ENCODE results near the gene CEP85L. TPM values are rescaled to one million over a fixed set of nuclear protein-coding genes. Genes with fewer than 3 reads are reported as not detected.

Gene CEP85L
- total RNA-seq, 2 experiments from 2014 or later: 9.6 to 12.0 TPM

DNA sequence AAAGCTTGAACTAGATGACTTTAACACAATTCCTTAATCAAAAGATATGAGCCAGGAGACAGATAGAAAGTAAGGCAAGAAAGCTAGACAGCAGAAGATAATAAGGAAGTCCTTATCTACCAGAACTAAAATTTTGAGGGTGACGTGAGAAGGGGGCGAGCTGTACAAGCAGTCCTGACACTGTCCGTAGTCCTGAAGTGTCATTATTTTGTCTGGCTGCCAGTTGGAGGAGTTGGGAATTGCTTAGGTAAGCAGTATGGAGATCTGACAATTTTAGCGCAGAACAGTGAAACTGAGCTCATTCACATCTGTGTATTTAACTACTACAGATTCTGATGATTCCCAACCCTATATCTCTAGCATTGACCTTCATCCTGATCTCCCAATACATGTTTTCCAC lies 25.8 kb upstream of the CEP85L start:
- no peak for DNase-seq (ENCODE audit: low spot score)
- Histone ChIP-seq H2AFZ (ENCODE audit: low read length) (no peak overlapping the region), H3K27ac (ENCODE audit: low read depth, low read length, poor library complexity, severe bottlenecking) (no peak overlapping the region), H3K4me2 (ENCODE audit: low read length) (no peak overlapping the region), H3K79me2 (ENCODE audit: insufficient read depth, low read depth, low read length) (no peaks in the 10 kb centered on the region), H3K4me3 (ENCODE audit: low read depth, low read length, poor library complexity, severe bottlenecking) (no peak overlapping the region), H3K9me3 (ENCODE audit: low read length) (no peaks in the 10 kb centered on the region), H3K9me2 (ENCODE audit: insufficient read depth, low read length) (no peaks in the 10 kb centered on the region), H4K20me1 (ENCODE audit: insufficient read depth, low read length) (no peaks in the 10 kb centered on the region), H3K4me1 (ENCODE audit: insufficient read depth, low read length, poor library complexity, severe bottlenecking) (no peaks in the 10 kb centered on the region), H3K36me3 (ENCODE audit: insufficient read depth, low read length) (no peaks in the 10 kb centered on the region)
- ChIA-PET CTCF (ENCODE audit: unreplicated experiment) (no interaction called here), POLR2A (interaction anchor here (0.9 to 1.4 kb wide), 4 partner anchors 10 to 21 kb away, joined by 3 read pairs; no protein-coding TSS in a partner anchor)
- intact Hi-C loops (cut with micrococcal nuclease; ENCODE audit: unreplicated experiment): no loop called here
- TF ChIP-seq, protein P1, sequence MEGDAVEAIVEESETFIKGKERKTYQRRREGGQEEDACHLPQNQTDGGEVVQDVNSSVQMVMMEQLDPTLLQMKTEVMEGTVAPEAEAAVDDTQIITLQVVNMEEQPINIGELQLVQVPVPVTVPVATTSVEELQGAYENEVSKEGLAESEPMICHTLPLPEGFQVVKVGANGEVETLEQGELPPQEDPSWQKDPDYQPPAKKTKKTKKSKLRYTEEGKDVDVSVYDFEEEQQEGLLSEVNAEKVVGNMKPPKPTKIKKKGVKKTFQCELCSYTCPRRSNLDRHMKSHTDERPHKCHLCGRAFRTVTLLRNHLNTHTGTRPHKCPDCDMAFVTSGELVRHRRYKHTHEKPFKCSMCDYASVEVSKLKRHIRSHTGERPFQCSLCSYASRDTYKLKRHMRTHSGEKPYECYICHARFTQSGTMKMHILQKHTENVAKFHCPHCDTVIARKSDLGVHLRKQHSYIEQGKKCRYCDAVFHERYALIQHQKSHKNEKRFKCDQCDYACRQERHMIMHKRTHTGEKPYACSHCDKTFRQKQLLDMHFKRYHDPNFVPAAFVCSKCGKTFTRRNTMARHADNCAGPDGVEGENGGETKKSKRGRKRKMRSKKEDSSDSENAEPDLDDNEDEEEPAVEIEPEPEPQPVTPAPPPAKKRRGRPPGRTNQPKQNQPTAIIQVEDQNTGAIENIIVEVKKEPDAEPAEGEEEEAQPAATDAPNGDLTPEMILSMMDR (conservative IDR thresholded peaks at IDR 0.05; ENCODE audit: low read length): no peak
- TF ChIP-seq EZH2phosphoT487 (IDR thresholded peaks at IDR 0.05; ENCODE audit: borderline replicate concordance, low read depth, low read length): no peak
- no TSS peak for BruUV-seq (replicated peaks)

DNA sequence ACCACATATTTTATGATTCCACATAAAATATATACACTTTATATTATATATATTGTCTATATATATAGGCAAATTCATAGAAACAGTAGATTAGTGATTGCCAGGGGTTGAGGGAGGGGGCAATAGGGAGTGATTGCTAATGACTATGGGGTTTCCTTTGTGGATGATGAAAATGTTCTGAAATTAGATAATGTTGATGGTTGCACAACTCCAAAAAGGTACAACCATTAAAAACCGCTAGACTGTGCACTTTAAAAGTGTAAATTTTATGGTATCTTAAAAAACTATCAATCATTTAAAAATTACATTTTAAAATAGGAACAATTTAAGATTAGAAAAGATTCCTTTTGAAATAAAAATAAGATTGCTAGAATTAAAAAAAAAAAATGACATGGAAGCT lies 23.8 kb upstream of the CEP85L start:
- no peak overlapping the region for H3K4me2 ChIP-seq (ENCODE audit: low read length)
- H3K4me3 ChIP-seq (ENCODE audit: low read depth, low read length, poor library complexity, severe bottlenecking): no peak overlapping the region
- H3K4me1 ChIP-seq (ENCODE audit: insufficient read depth, low read length, poor library complexity, severe bottlenecking): peaks cover 6% of the 10 kb centered on the region
- CTCF ChIA-PET (ENCODE audit: unreplicated experiment): no interaction called here
- no TSS peak for BruUV-seq (replicated peaks)
- H3K9me2 ChIP-seq (ENCODE audit: insufficient read depth, low read length): no peaks in the 10 kb centered on the region
- H3K79me2 ChIP-seq (ENCODE audit: insufficient read depth, low read depth, low read length): no peaks in the 10 kb centered on the region
- DNase-seq (ENCODE audit: low spot score): no peak
- no peak overlapping the region for H3K27ac ChIP-seq (ENCODE audit: low read depth, low read length, poor library complexity, severe bottlenecking)
- no peaks in the 10 kb centered on the region for H3K36me3 ChIP-seq (ENCODE audit: insufficient read depth, low read length)
- no peaks in the 10 kb centered on the region for H4K20me1 ChIP-seq (ENCODE audit: insufficient read depth, low read length)
- H2AFZ ChIP-seq (ENCODE audit: low read length): no peak overlapping the region
- POLR2A ChIA-PET: interaction anchor here (0.8 kb wide), 1 partner anchor 12 kb away, joined by 4 read pairs; no protein-coding TSS in a partner anchor
- TF ChIP-seq, protein P1 (conservative IDR thresholded peaks at IDR 0.05; ENCODE audit: low read length): no peak
- no peak for TF ChIP-seq EZH2phosphoT487 (IDR thresholded peaks at IDR 0.05; ENCODE audit: borderline replicate concordance, low read depth, low read length)
- H3K9me3 ChIP-seq (ENCODE audit: low read length): no peaks in the 10 kb centered on the region
- intact Hi-C loops (cut with micrococcal nuclease; ENCODE audit: unreplicated experiment): no loop called here

DNA sequence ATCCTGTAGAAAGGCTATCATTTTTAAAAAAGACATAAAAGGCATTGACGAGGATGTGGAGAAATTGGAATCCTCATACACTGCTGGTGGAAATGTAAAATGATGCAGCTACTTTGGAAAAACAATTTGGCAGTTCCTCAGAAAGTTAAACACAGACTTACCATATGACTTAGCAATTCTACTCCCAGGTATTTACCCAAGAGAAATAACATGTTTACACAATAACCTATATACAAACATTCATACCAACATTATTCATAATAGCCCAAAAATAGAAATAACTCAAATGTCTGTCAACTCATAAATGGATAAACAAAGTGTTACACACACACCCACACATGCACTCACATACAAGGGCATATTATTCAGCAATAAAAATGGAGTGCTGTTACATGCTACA lies 23.4 kb upstream of the CEP85L start:
- Histone ChIP-seq H3K4me2 (ENCODE audit: low read length) (no peak overlapping the region), H3K9me3 (ENCODE audit: low read length) (no peaks in the 10 kb centered on the region), H3K4me1 (ENCODE audit: insufficient read depth, low read length, poor library complexity, severe bottlenecking) (peaks cover 6% of the 10 kb centered on the region), H4K20me1 (ENCODE audit: insufficient read depth, low read length) (no peaks in the 10 kb centered on the region), H2AFZ (ENCODE audit: low read length) (no peak overlapping the region), H3K4me3 (ENCODE audit: low read depth, low read length, poor library complexity, severe bottlenecking) (no peak overlapping the region), H3K79me2 (ENCODE audit: insufficient read depth, low read depth, low read length) (no peaks in the 10 kb centered on the region), H3K36me3 (ENCODE audit: insufficient read depth, low read length) (no peaks in the 10 kb centered on the region), H3K9me2 (ENCODE audit: insufficient read depth, low read length) (no peaks in the 10 kb centered on the region), H3K27ac (ENCODE audit: low read depth, low read length, poor library complexity, severe bottlenecking) (no peak overlapping the region)
- no TSS peak for BruUV-seq (replicated peaks)
- ChIA-PET CTCF (ENCODE audit: unreplicated experiment) (no interaction called here), POLR2A (interaction anchor here (0.7 kb wide), 1 partner anchor 556 kb away, joined by 3 read pairs; no protein-coding TSS in a partner anchor)
- TF ChIP-seq, protein P1 (conservative IDR thresholded peaks at IDR 0.05; ENCODE audit: low read length): no peak
- no peak for TF ChIP-seq EZH2phosphoT487 (IDR thresholded peaks at IDR 0.05; ENCODE audit: borderline replicate concordance, low read depth, low read length)
- intact Hi-C loops (cut with micrococcal nuclease; ENCODE audit: unreplicated experiment): no loop called here
- no peak for DNase-seq (ENCODE audit: low spot score)

All from OCI-LY7 (cell line).